ENCODE results near the gene COMMD4.
"Not testable (repeated sequence)": the region's sequence is repeated elsewhere in the genome, so short reads cannot be mapped to it uniquely, and the experiment has no call there.

COMMD4 gene

GRCh38 chr15:75380773-75381172, 44.9 kb downstream of the COMMD4 start:
- DNase-seq (ENCODE audit: low spot score), result no peak

GRCh38 chr15:75383986-75384385, 48.1 kb downstream of the COMMD4 start:
- not testable (repeated sequence) for DNase-seq (ENCODE audit: low spot score)
